ENCODE measurements around the gene ZACN. TPM values are rescaled to one million over a fixed set of nuclear protein-coding genes. Genes with fewer than 3 reads are reported as not detected.

Gene ZACN
- total and polyA plus RNA-seq, 2 donors (not counting 3 experiments of a cell fraction or from before 2014, with no cell fraction given) = 0.18 TPM; not detected in 1

GRCh38 chr17:76107509-76107908 is 28.5 kb downstream of the ZACN start:
- Histone ChIP-seq H3K27ac (ENCODE audit: insufficient read depth, low read depth, low read length) (no peak overlapping the region), H2AFZ (ENCODE audit: low read depth, low read length) (no peak overlapping the region), H3K4me3 (replicated peaks in 1 of 3; ENCODE audit: insufficient read depth in 1 of 3, low read depth in 1 of 3, low read length in 3 of 3) (no peak overlapping the region), H3K36me3 (ENCODE audit: control insufficient read depth in 2 of 2, extremely low read depth in 1 of 2, insufficient read depth in 2 of 2, low read length in 2 of 2) (no peaks in the 10 kb centered on the region), H3K9me1 (replicated peaks; ENCODE audit: control insufficient read depth, extremely low read depth, insufficient read depth, low read length) (no peaks in the 10 kb centered on the region), H3K9me3 (replicated peaks; ENCODE audit: control insufficient read depth, insufficient read depth, low read length) (no peaks in the 10 kb centered on the region), H3K4me2 (ENCODE audit: insufficient read depth, low read length) (no peak overlapping the region), H3K9ac (replicated peaks; ENCODE audit: extremely low read depth, insufficient read depth, low read length) (no peak overlapping the region), H3K27me3 (ENCODE audit: control insufficient read depth in 2 of 2, insufficient read depth in 2 of 2, low read length in 2 of 2) (no peaks in the 10 kb centered on the region), H3K79me2 (ENCODE audit: control insufficient read depth, insufficient read depth, low read length) (peaks cover 8% of the 10 kb centered on the region), H4K20me1 (replicated peaks; ENCODE audit: control insufficient read depth, extremely low read depth, insufficient read depth, low read length) (no peaks in the 10 kb centered on the region), H3K4me1 (ENCODE audit: control insufficient read depth, extremely low read depth, insufficient read depth, low read length) (peaks cover 8% of the 10 kb centered on the region)
- dilution Hi-C loops (cut with MboI; ENCODE audit: extremely low pct_ligation_motif_present, low sequenced_read_pairs) = no loop called here
- intact Hi-C loops (cut with micrococcal nuclease) = loop anchor here (5.0 kb wide), 1 partner anchor 95 kb away; no protein-coding TSS in a partner anchor
- TF ChIP-seq MYC (IDR thresholded peaks at IDR 0.05; ENCODE audit: low read depth, low read length) (no peak), JUN (IDR thresholded peaks at IDR 0.05; ENCODE audit: borderline replicate concordance, insufficient read depth, insufficient read length, low read depth) (no peak), FOS (IDR thresholded peaks at IDR 0.05; ENCODE audit: borderline replicate concordance, insufficient read depth, low read length) (no peak), CTCF (IDR thresholded peaks at IDR 0.05; ENCODE audit: extremely low read depth in 1 of 2, insufficient read depth in 1 of 2, low read depth in 1 of 2, low read length in 2 of 2) (peak in 1 of 2 donors; percentile 6), POLR2AphosphoS5 (IDR thresholded peaks at IDR 0.05; ENCODE audit: insufficient read depth, low read depth, low read length) (no peak)
- BruUV-seq (replicated peaks) = no TSS peak
- no peak for FAIRE-seq
- peak; percentile 22 for DNase-seq (ENCODE audit: low read depth, low spot score)
- ChIA-PET CTCF (interaction anchor here (0.7 to 2.6 kb wide), 5 partner anchors 15 to 172 kb away, joined by 3 to 28 read pairs (median 4); no protein-coding TSS in a partner anchor), POLR2A (interaction anchor here (0.6 kb wide), 1 partner anchor 9 kb away, joined by 4 read pairs; no protein-coding TSS in a partner anchor)

GRCh38 chr17:76111956-76112355 is 33.0 kb downstream of the ZACN start:
- no peaks in the 10 kb centered on the region for H3K27me3 ChIP-seq (ENCODE audit: control insufficient read depth in 2 of 2, insufficient read depth in 2 of 2, low read length in 2 of 2)
- no peak overlapping the region for H3K4me2 ChIP-seq (ENCODE audit: insufficient read depth, low read length)
- no peaks in the 10 kb centered on the region for H3K4me1 ChIP-seq (ENCODE audit: control insufficient read depth, extremely low read depth, insufficient read depth, low read length)
- no peak overlapping the region for H2AFZ ChIP-seq (ENCODE audit: low read depth, low read length)
- CTCF ChIA-PET = interaction anchor here (0.8 kb wide), 1 partner anchor 168 kb away, joined by 3 read pairs; no protein-coding TSS in a partner anchor
- no peak overlapping the region for H3K4me3 ChIP-seq (replicated peaks in 1 of 3; ENCODE audit: insufficient read depth in 1 of 3, low read depth in 1 of 3, low read length in 3 of 3)
- dilution Hi-C loops (cut with MboI; ENCODE audit: extremely low pct_ligation_motif_present, low sequenced_read_pairs) = no loop called here
- BruUV-seq (replicated peaks) = no TSS peak
- no peak for DNase-seq (ENCODE audit: low read depth, low spot score)
- H3K9me1 ChIP-seq (replicated peaks; ENCODE audit: control insufficient read depth, extremely low read depth, insufficient read depth, low read length) = no peaks in the 10 kb centered on the region
- H3K36me3 ChIP-seq (ENCODE audit: control insufficient read depth in 2 of 2, extremely low read depth in 1 of 2, insufficient read depth in 2 of 2, low read length in 2 of 2) = no peaks in the 10 kb centered on the region
- no peak overlapping the region for H3K27ac ChIP-seq (ENCODE audit: insufficient read depth, low read depth, low read length)
- no peaks in the 10 kb centered on the region for H3K79me2 ChIP-seq (ENCODE audit: control insufficient read depth, insufficient read depth, low read length)
- H3K9ac ChIP-seq (replicated peaks; ENCODE audit: extremely low read depth, insufficient read depth, low read length) = no peak overlapping the region
- H3K9me3 ChIP-seq (replicated peaks; ENCODE audit: control insufficient read depth, insufficient read depth, low read length) = no peaks in the 10 kb centered on the region
- TF ChIP-seq FOS (IDR thresholded peaks at IDR 0.05; ENCODE audit: borderline replicate concordance, insufficient read depth, low read length) (no peak), CTCF (IDR thresholded peaks at IDR 0.05; ENCODE audit: extremely low read depth in 1 of 2, insufficient read depth in 1 of 2, low read depth in 1 of 2, low read length in 2 of 2) (no peak), GATA2 (IDR thresholded peaks at IDR 0.05; ENCODE audit: insufficient read depth, insufficient read length, low read depth, low read length) (no peak), JUN (IDR thresholded peaks at IDR 0.05; ENCODE audit: borderline replicate concordance, insufficient read depth, insufficient read length, low read depth) (no peak), MYC (IDR thresholded peaks at IDR 0.05; ENCODE audit: low read depth, low read length) (no peak), POLR2AphosphoS5 (IDR thresholded peaks at IDR 0.05; ENCODE audit: insufficient read depth, low read depth, low read length) (no peak), MAX (IDR thresholded peaks at IDR 0.05; ENCODE audit: insufficient read depth, insufficient read length) (no peak), EZH2 (IDR thresholded peaks at IDR 0.05; ENCODE audit: borderline replicate concordance, low read depth, low read length, severe bottlenecking) (no peak), POLR2A (IDR thresholded peaks at IDR 0.05; ENCODE audit: low read depth, low read length) (no peak)
- intact Hi-C loops (cut with micrococcal nuclease) = no loop called here
- POLR2A ChIA-PET = no interaction called here
- FAIRE-seq = no peak
- no peaks in the 10 kb centered on the region for H4K20me1 ChIP-seq (replicated peaks; ENCODE audit: control insufficient read depth, extremely low read depth, insufficient read depth, low read length)

Measured in endothelial cell of umbilical vein (primary cell).